ENCODE measurements around the gene PDHX.

The PDHX gene

GRCh38 chr11:34996958-34997357 is 80.5 kb downstream of the PDHX start:
- no peak for DNase-seq

- DNase-seq, result no peak
Measured at GRCh38 chr11:34997952-34998528, 81.6 kb downstream of the PDHX start.

- no peak for DNase-seq
Measured at GRCh38 chr11:34999453-34999852, 83.0 kb downstream of the PDHX start.

GRCh38 chr11:35003186-35003585 is 86.8 kb downstream of the PDHX start:
- no peak for DNase-seq

- no peak for DNase-seq
Measured at GRCh38 chr11:35003658-35004057, 87.2 kb downstream of the PDHX start.

- no peak for DNase-seq
Measured at GRCh38 chr11:35005141-35005780, 88.8 kb downstream of the PDHX start.

- DNase-seq, result no peak
Measured at GRCh38 chr11:35006389-35007128, 90.1 kb downstream of the PDHX start.

GRCh38 chr11:35007277-35007676 is 90.9 kb downstream of the PDHX start:
- DNase-seq, result no peak

- DNase-seq, result no peak
Measured at GRCh38 chr11:35009191-35009943, 92.9 kb downstream of the PDHX start.

- DNase-seq, result no peak
Measured at GRCh38 chr11:35009944-35010342, 93.5 kb downstream of the PDHX start.

- no peak for DNase-seq
Measured at GRCh38 chr11:35010654-35011053, 94.2 kb downstream of the PDHX start.

- DNase-seq, result no peak
Measured at GRCh38 chr11:35011389-35011788, 95.0 kb downstream of the PDHX start.

- DNase-seq, result no peak
Measured at GRCh38 chr11:35011944-35012343, 95.5 kb downstream of the PDHX start.

GRCh38 chr11:35012467-35013191 is 96.2 kb downstream of the PDHX start:
- DNase-seq, result no peak

GRCh38 chr11:35013514-35014233 is 97.3 kb downstream of the PDHX start:
- DNase-seq, result no peak

GRCh38 chr11:35014346-35014745 is 97.9 kb downstream of the PDHX start:
- DNase-seq, result no peak

- DNase-seq, result no peak
Measured at GRCh38 chr11:35015621-35016387, 99.4 kb downstream of the PDHX start.

- no peak for DNase-seq
Measured at GRCh38 chr11:35016916-35017315, 100.5 kb downstream of the PDHX start.

GRCh38 chr11:35017528-35018342 is 101.3 kb downstream of the PDHX start:
- DNase-seq, result no peak

- no peak for DNase-seq
Measured at GRCh38 chr11:35021589-35021988, 105.2 kb downstream of the PDHX start.
